Left colon (tissue), 2 donors: ENCODE measurements around the gene CIPC. TPM values are rescaled to one million over a fixed set of nuclear protein-coding genes. Genes with fewer than 3 reads are reported as not detected.
A peak's percentile ranks its signal among the peaks of the same experiment; 100 is the strongest.

ENCODE experiments used
- ATAC-seq: fragments of 200-7000 bp; cut with Tn5 transposase; one replicate; pipeline ENCODE4 v1.9.1; 2020; ENCODE audit warnings: mild to moderate bottlenecking, moderate library complexity
- DNase-seq, 2 donors: peaks; one replicate each; pipeline ENCODE4 v3.0.0-alpha.2; 2020
- intact Hi-C, 2 donors: fragments of 100-400 bp; cut with DNase I in 1 of 2; cut with micrococcal nuclease in 1 of 2; formaldehyde crosslinking; loops; one replicate each; pipeline versions ENCODE4 v1.11.2 to v1.14.0; 2022; cut with DNase I, micrococcal nuclease
- total RNA-seq, 2 donors: library from RNA; stranded (reverse); fragmentation: NEBNext Ultra II Directional; extraction: Animal tissue kit (Norgen Biotek cat#: 25700); gene quantifications; one replicate each; pipeline ENCODE4 v1.2.1, GENCODE V29; 2021
- donor health status: DM: no; HTN: no; CAD: no.
- donor health status: DM: yes; HTN: yes; CAD: no.

Gene CIPC
- total RNA-seq, 2 donors from 2014 or later: 50.4 to 52.0 TPM

DNA sequence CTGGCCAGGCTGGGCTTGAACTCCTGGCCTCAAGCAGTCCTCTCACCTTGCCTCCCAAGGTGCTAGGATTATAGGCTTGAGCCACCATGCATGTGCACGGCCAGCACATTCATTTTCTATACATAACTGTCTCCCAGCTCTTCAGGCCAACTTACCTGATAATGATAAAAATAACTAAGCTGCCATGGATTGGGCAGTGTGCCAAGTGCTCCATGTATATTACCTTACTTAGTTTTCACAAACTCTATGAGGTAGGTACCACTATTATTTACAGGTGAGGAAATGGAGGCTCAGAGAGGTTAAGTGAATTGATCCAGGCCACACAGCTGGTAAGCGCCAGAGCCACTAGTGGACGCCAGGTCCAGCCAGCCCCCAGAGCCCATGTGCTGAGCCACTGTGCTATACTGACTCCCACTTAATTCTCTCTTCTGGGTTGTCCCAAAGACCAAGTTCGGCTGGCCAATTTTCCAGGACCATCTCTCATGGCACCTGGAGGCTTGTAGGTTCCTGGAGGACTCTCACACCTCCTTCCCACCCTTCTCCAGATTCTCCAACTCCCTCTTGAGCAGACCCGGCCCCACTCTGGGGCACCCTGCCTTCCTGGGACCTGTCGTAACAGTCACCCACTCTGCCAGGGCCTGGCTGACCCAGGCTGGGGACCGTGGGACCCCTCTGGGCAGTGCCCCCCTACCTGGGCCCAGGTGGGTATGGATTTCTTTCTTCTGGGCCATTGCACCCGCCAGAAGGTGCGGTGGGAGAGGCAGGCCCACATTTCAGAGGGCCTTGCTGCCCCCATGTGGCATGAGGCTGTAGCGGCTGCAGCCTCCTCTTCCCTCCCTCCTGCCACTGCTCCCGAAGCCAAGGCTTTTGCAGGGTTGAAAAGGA, 30.2 kb upstream of the CIPC start:
- ATAC-seq (peak; percentile 89), DNase-seq (peak; percentile 58 to 75)
- intact Hi-C loops: loop anchor here (5.0 kb wide), 2 partner anchors 191 to 196 kb away; no protein-coding TSS in a partner anchor

DNA sequence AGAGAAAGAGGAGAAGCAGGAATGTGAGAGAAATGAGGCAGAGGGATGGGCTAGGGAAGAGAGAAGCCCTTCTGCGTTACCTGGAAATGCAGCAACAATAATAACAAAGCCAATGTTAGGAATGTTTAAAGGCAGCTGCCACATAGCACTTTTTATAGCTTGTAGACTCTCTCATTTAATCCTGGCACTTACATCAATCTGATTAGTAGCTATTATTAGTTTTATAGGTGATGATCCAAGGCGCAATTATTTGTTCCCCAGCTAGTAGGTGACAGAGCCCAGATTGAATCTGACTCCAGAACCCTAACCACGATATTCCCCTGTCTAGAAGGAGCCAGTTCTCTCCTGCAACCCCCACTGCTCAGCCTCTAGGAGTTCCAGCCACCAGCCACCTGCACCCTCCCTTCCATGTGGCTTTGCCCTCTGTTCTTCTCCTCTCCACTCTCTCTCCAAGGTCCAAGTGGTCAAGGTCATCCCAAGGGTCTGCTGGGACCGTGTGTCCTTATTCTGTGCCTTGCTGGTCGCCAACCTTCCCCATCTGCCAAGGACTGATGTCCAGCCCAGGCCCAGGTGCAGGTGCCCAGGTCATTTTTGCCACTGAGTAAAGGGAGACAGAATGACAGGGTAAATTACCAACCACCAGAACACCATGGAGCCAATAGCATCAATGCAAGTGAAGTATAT, 29.4 kb upstream of the CIPC start:
- DNase-seq (no peak), ATAC-seq (no peak)
- intact Hi-C loops: loop anchor here (5.0 kb wide), 2 partner anchors 191 to 196 kb away; no protein-coding TSS in a partner anchor

DNA sequence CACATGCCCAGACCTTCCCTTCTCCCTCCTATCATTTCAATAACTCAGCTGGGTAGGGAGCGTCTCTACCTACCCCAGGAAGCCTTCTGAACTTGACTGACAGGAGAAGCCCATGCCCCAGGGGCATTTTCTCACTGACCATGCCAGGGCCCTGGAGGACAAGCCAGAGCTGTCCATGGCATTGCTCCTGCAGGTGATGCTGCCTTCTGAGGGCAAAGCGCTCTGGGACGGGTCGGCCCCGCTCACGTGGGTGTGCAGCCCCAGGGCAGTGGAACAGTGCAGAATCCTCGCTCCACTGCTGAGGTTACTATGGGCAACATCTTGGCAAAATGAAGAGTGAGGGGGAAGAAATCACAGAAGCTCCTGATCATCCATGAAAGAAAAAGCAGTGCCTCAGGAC, 28.5 kb upstream of the CIPC start:
- DNase-seq: no peak
- no peak for ATAC-seq
- intact Hi-C loops: loop anchor here (5.0 kb wide), 2 partner anchors 192 to 197 kb away; no protein-coding TSS in a partner anchor

GRCh38 chr14:77071938-77072388, 26.1 kb upstream of the CIPC start:
- DNase-seq: no peak
- intact Hi-C loops: no loop called here
- ATAC-seq: no peak

GRCh38 chr14:77074969-77075368, 23.1 kb upstream of the CIPC start:
- ATAC-seq (no peak), DNase-seq (no peak)
- intact Hi-C loops: no loop called here

- DNase-seq (peak; percentile 25 to 53), ATAC-seq (no peak)
- intact Hi-C loops: no loop called here
Measured at GRCh38 chr14:77076113-77076631, 21.9 kb upstream of the CIPC start.

DNA sequence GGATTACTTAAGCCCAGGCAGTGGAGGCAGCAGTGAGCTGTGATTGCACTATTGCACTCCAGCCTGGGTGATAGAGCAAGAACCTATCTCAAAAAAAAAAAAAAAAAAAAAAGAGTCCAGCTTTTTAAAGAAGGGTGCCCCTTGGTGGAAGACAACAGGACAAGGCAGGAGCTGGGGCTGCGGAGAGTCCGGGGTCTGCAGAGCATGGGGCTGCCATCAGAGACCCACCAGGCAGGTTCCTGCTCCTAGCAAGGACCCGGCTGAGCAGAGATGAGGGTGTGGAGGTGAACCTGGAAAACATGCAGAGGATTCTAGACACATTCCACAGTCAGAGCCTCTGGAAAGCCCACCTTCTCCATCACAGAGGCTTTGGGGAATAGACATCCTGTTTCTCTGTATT, 21.0 kb upstream of the CIPC start:
- ATAC-seq: no peak
- DNase-seq: no peak
- intact Hi-C loops: no loop called here

DNA sequence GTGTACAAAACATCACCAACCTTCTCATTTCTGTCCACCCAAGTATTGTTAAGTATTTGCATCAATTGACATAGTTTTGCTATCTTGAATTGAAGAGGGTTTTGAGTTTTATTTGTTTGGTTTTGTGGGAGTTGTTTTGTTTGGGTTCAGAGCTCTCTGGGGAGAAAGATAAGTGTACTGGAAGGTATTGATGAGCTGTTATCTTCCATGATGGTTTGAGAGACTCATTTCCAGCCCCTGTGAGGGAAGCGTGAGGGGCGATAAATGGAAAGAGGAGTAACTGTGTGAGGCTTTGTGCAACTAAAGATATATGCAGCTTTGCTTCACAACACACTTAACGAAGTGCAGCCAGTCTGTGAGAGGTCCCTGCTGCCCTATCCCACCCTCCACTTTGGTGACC, 15.7 kb upstream of the CIPC start:
- intact Hi-C loops: no loop called here
- ATAC-seq (no peak), DNase-seq (no peak)

- DNase-seq (no peak), ATAC-seq (no peak)
- intact Hi-C loops: no loop called here
Measured at GRCh38 chr14:77083082-77083481, 15.0 kb upstream of the CIPC start.

DNA sequence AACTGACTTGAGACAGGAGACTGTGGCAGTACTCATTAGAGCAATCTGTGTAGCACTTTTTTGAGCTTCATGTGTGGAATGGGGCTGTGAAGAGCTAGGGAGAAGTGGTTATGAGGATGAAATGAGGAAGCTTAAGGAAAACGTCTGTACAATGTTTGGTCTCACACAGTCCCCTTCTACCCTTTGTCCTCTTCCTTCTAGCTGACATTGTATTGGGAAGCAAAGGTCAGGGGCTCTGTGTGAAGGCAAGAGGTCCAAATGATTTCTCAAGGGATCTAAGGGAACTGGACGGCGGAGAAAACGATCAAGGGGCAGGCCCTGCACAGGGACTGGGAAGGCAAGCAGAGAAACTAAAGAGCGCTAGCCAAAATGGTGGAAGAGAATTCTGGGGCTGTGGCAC, 13.1 kb upstream of the CIPC start:
- no peak for DNase-seq
- intact Hi-C loops: no loop called here
- ATAC-seq: no peak

DNA sequence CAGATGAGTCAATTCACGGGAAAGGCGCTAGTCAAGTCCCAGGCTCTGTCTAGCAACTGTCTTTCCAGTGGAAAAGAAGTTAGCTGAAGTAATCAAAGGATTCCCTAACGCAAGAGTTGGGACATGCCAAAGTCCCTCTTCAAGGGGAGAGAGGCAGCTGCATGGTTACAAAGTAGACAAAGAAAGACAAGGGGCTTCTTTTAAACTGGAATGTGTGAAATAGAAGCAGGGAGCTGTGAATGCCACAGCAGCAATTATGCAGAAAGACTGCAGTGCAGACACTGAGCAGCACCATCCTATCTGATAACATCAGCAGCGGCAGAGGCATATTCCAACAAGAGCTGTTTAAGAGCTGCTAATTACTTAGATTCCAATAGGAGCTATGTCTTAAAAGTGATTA, 12.5 kb upstream of the CIPC start:
- no peak for ATAC-seq
- no peak for DNase-seq
- intact Hi-C loops: no loop called here

DNA sequence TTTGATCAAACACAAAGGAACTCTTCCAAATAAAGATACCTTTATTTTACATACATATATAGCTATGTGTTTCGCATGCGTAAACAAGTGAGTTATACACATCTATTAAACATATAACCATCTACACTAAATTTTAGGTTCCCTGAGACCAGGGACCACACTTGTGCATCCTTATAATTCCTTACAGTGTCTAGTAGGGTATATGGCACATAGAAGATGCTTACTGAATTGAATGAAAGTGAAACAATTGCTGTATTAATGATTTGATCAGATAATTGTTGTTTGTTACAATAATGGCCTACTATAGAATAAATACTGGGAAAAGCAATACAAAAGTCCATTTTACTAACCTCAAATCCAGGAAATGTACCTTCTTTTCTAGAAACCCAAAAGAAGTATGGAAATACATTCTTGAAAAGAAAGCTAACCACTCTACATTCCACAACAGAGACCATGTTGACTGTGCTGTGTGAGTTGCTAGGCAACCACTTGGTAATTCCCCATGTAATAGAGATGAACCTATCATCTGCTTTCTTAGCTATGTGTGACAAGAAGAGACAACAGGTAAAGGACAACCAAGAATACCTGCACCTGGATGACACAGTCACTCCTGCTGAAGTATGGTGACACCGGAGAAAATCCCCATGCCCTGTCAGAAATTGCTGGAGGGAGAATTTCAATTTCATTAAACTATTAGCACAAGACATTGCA, 11.9 kb upstream of the CIPC start:
- no peak for DNase-seq
- intact Hi-C loops: no loop called here
- no peak for ATAC-seq

DNA sequence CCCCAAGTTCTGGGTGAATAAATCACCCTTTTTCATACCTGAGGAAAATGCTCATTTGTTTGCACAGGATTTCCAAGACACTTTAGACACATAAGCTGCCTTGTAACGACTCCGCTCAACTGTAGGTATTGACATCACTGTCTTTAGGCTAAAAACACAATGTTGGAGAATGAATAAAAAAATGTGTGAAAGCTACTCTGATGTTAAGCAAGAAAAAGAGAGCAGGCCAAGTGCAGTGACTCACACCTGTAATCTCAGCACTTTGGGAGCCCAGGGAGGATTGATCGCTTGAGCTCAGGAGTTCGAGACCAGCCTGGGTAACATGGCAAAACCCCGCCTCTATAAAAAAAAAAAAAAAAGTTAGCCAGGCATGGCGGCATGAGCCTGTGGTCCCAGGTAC, 11.1 kb upstream of the CIPC start:
- no peak for ATAC-seq
- no peak for DNase-seq
- intact Hi-C loops: no loop called here

DNA sequence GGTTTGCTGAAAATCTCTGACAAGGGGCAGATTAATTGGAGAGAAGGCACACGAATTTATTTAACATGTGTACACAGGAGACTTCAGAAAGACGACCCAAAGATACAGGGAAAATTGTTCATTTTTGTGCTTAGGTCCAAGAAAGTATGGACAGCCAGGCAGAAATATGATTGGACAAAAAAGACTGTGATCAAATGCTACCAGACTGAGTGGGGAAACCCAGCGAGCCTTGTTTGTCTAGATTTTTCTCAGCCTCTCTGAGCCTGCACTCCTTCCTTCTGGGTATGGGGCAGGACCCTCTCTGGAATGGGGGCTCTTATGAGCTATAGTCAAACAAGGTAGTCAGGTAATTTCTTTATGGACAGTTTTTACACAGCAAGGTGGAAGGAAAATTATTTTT, 10.4 kb upstream of the CIPC start:
- DNase-seq (no peak), ATAC-seq (no peak)
- intact Hi-C loops: no loop called here

DNA sequence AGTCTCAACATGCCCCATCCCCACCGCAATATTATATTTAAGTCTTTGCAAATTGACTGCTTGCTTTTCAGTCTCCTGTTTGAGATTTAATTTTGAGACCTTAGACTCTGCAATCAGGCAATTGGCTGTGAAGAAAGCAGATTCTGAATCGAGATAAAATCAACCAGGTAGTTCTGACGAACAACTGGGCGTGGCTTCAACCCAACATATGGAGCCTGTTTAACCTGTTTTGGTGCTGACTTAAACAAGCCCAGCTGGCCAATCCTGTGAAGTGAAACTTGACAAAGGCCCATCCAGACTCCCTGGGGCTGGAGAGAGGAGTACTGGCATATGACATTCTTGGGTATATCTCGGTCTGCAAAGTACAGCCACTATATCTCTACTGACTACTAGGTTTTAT, 9.8 kb upstream of the CIPC start:
- peak; percentile 83 to 87 for DNase-seq
- ATAC-seq: peak; percentile 99
- intact Hi-C loops: no loop called here

- DNase-seq: no peak
- intact Hi-C loops: no loop called here
- ATAC-seq: peak; percentile 17
Measured at GRCh38 chr14:77088645-77089044, 9.4 kb upstream of the CIPC start.

- ATAC-seq (no peak), DNase-seq (no peak)
- intact Hi-C loops: no loop called here
Measured at GRCh38 chr14:77091518-77091917, 6.5 kb upstream of the CIPC start.

DNA sequence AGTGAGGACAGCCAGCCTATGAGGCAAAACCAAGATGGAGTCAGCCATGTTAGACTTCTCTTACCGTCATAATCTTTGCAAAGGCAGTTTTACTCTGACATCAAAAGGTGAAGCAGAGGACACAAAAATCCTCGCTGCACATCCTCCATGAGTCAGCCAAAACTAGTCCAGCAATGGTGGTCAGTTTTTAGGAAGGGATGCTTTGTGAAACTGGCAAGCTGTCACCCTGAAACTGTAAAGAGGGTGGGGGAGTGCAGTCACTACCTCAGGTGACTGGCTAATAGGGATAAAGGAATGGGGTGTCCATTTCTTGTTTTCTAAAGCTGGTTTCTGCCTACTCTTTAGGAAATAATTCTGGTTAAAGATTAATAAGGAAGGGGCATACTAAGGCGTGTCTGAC, 5.4 kb upstream of the CIPC start:
- intact Hi-C loops: no loop called here
- no peak for DNase-seq
- ATAC-seq: no peak

GRCh38 chr14:77094672-77095284, 3.3 kb upstream of the CIPC start:
- ATAC-seq (no peak), DNase-seq (peak; percentile 72 to 89)
- intact Hi-C loops: no loop called here
